PC-9 (cell line): ENCODE results near the gene ADAMTS6. TPM values are rescaled to one million over a fixed set of nuclear protein-coding genes. Genes with fewer than 3 reads are reported as not detected.

Experiments used
- BruUV-seq: library from RNA; stranded (reverse); fragments of 400-500 nt; replicated peaks from 2 replicates; lab custom pipeline; 2021; lab: Mats Ljungman, UMichigan
- CTCF ChIA-PET: fragments of 300-600 bp; sonication (Branson Sonifier 250); formaldehyde crosslinking; loops from one replicate; lab custom pipeline; 2022; ENCODE audit warnings: antibody characterized with exemption; lab: Charles Lee
- POLR2A ChIA-PET: fragments of 300-600 bp; sonication (Branson Sonifier 250); formaldehyde crosslinking; loops from one replicate; lab custom pipeline; 2022; ENCODE audit warnings: antibody characterized with exemption; ENCODE audit not compliant: unreplicated experiment; lab: Charles Lee
- DNase-seq, 2 experiments: peaks; one replicate each; pipeline versions ENCODE4 v3.0.0 to v3.0.0-alpha.2; 2015 to 2022; ENCODE audit warnings: mixed read lengths in 1 of 2
- H2AFZ ChIP-seq: fragments of 200-600 bp; sonication (generic); 2 replicates; pipeline ENCODE4 v1.8.1; 2017; ENCODE audit warnings: antibody characterized with exemption
- H3F3A ChIP-seq: fragments of 200-600 bp; sonication (generic); 2 replicates; pipeline ENCODE4 v1.8.1; 2017; ENCODE audit warnings: antibody characterized with exemption, mild to moderate bottlenecking, low read depth; ENCODE audit not compliant: insufficient read depth
- H3K27ac ChIP-seq: fragments of 200-600 bp; sonication (generic); 2 replicates; pipeline ENCODE4 v1.6.1; 2016; ENCODE audit warnings: mixed run types
- H3K27me3 ChIP-seq: fragments of 200-600 bp; sonication (generic); 2 replicates; pipeline ENCODE4 v1.6.1; 2016; ENCODE audit warnings: low read depth, mixed run types; ENCODE audit not compliant: insufficient read depth
- H3K36me3 ChIP-seq: fragments of 200-600 bp; sonication (generic); 2 replicates; pipeline ENCODE4 v1.6.1; 2016; ENCODE audit warnings: low read depth, mixed run types
- H3K4me1 ChIP-seq: fragments of 200-600 bp; sonication (generic); replicated peaks from 2 replicates; pipeline ENCODE4 v1.6.1; 2016; ENCODE audit warnings: mixed run types; ENCODE audit not compliant: insufficient read depth
- H3K4me2 ChIP-seq: fragments of 200-600 bp; sonication (generic); 2 replicates; pipeline ENCODE4 v1.6.1; 2017; ENCODE audit warnings: mixed run types
- H3K4me3 ChIP-seq: fragments of 200-600 bp; sonication (generic); 2 replicates; pipeline ENCODE4 v1.6.1; 2016; ENCODE audit warnings: mixed run types
- H3K79me2 ChIP-seq: fragments of 200-600 bp; sonication (generic); 2 replicates; pipeline ENCODE4 v1.6.1; 2017; ENCODE audit warnings: low read depth, mixed run types
- H3K9me2 ChIP-seq: fragments of 200-600 bp; sonication (generic); 2 replicates; pipeline ENCODE4 v1.8.1; 2017; ENCODE audit warnings: mild to moderate bottlenecking; ENCODE audit not compliant: insufficient read depth
- H3K9me3 ChIP-seq: fragments of 200-600 bp; sonication (generic); 2 replicates; pipeline ENCODE4 v1.8.1; 2016; ENCODE audit warnings: low read depth; ENCODE audit not compliant: insufficient read depth
- H4K20me1 ChIP-seq: fragments of 200-600 bp; sonication (generic); 2 replicates; pipeline ENCODE4 v1.8.1; 2017; ENCODE audit not compliant: insufficient read depth
- EZH2 ChIP-seq: fragments of 200-600 bp; sonication (generic); IDR thresholded peaks from 2 replicates; pipeline ENCODE4 v1.8.0; 2017; ENCODE audit warnings: antibody characterized with exemption, low read depth
- intact Hi-C: fragments of 100-400 bp; cut with micrococcal nuclease; formaldehyde crosslinking; loops from one replicate; pipeline ENCODE4 v1.10.0; 2022; ENCODE audit not compliant: unreplicated experiment
- total RNA-seq: library from RNA; stranded (reverse); gene quantifications from 2 replicates; pipeline ENCODE4 v1.2.3, GENCODE V29; 2021
- TF ChIP-seq, protein P1 (sequence below): fragments of 200-600 bp; sonication (generic); conservative IDR thresholded peaks from 2 replicates; pipeline ENCODE4 v1.6.1; 2017; ENCODE audit warnings: mixed run types, antibody characterized with exemption, mild to moderate bottlenecking, moderate library complexity

Gene ADAMTS6
- total RNA-seq, 1 experiment from 2014 or later = 1.4 TPM

GRCh38 chr5:65462139-65462705 lies 19.5 kb downstream of the ADAMTS6 start:
- TF ChIP-seq, protein P1, sequence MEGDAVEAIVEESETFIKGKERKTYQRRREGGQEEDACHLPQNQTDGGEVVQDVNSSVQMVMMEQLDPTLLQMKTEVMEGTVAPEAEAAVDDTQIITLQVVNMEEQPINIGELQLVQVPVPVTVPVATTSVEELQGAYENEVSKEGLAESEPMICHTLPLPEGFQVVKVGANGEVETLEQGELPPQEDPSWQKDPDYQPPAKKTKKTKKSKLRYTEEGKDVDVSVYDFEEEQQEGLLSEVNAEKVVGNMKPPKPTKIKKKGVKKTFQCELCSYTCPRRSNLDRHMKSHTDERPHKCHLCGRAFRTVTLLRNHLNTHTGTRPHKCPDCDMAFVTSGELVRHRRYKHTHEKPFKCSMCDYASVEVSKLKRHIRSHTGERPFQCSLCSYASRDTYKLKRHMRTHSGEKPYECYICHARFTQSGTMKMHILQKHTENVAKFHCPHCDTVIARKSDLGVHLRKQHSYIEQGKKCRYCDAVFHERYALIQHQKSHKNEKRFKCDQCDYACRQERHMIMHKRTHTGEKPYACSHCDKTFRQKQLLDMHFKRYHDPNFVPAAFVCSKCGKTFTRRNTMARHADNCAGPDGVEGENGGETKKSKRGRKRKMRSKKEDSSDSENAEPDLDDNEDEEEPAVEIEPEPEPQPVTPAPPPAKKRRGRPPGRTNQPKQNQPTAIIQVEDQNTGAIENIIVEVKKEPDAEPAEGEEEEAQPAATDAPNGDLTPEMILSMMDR = no peak
- no peak for TF ChIP-seq EZH2
- no peak overlapping the region for H2AFZ ChIP-seq
- no peak for DNase-seq
- ChIA-PET CTCF (no interaction called here), POLR2A (no interaction called here)
- no peak overlapping the region for H3K4me2 ChIP-seq
- H3K36me3 ChIP-seq = no peaks in the 10 kb centered on the region
- H3K27ac ChIP-seq = no peak overlapping the region
- H3K9me3 ChIP-seq = no peaks in the 10 kb centered on the region
- no peaks in the 10 kb centered on the region for H3K79me2 ChIP-seq
- H3K9me2 ChIP-seq = no peaks in the 10 kb centered on the region
- H3K27me3 ChIP-seq = no peaks in the 10 kb centered on the region
- H3F3A ChIP-seq = no peaks in the 10 kb centered on the region
- H3K4me3 ChIP-seq = no peak overlapping the region
- no TSS peak for BruUV-seq
- no peaks in the 10 kb centered on the region for H3K4me1 ChIP-seq
- intact Hi-C loops = no loop called here
- no peaks in the 10 kb centered on the region for H4K20me1 ChIP-seq

GRCh38 chr5:65461490-65461889 lies 20.2 kb downstream of the ADAMTS6 start:
- no peaks in the 10 kb centered on the region for H3K36me3 ChIP-seq
- H2AFZ ChIP-seq = no peak overlapping the region
- intact Hi-C loops = no loop called here
- ChIA-PET POLR2A (no interaction called here), CTCF (no interaction called here)
- H3K4me1 ChIP-seq = no peaks in the 10 kb centered on the region
- no peak for DNase-seq
- no peaks in the 10 kb centered on the region for H4K20me1 ChIP-seq
- H3K27ac ChIP-seq = no peak overlapping the region
- no peak overlapping the region for H3K4me3 ChIP-seq
- H3F3A ChIP-seq = no peaks in the 10 kb centered on the region
- H3K4me2 ChIP-seq = no peak overlapping the region
- H3K79me2 ChIP-seq = no peaks in the 10 kb centered on the region
- H3K27me3 ChIP-seq = no peaks in the 10 kb centered on the region
- BruUV-seq = no TSS peak
- no peak for TF ChIP-seq EZH2
- TF ChIP-seq, protein P1 = no peak
- H3K9me3 ChIP-seq = no peaks in the 10 kb centered on the region
- no peaks in the 10 kb centered on the region for H3K9me2 ChIP-seq

DNA sequence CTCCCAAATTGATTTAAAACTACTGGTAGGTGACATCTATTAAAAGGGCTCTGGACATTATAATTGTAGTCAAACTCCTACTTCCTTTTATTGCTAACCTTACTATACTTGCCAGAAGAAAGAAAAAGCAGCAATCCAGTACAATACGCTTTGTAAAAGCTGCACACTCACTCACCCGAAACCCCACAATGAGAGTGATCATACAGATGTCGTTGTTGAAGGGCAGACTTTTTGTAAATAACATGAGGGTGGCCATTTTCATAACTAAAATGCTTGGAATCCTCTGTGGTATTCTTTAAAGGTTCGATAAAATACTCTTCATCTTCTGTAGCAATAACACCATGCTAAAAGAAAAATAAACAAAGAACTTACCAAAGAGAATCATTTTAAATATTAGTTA lies 21.7 kb downstream of the ADAMTS6 start:
- no peaks in the 10 kb centered on the region for H3K9me3 ChIP-seq
- no peak for DNase-seq
- H3K4me1 ChIP-seq = no peaks in the 10 kb centered on the region
- H3K36me3 ChIP-seq = no peaks in the 10 kb centered on the region
- no peaks in the 10 kb centered on the region for H3K79me2 ChIP-seq
- ChIA-PET POLR2A (no interaction called here), CTCF (interaction anchor here (0.9 kb wide), 1 partner anchor 24 kb away, joined by 3 read pairs; no protein-coding TSS in a partner anchor)
- peak overlapping the region; percentile 62; the same call in 1 of the 2 replicates for H2AFZ ChIP-seq
- H3K27me3 ChIP-seq = no peaks in the 10 kb centered on the region
- intact Hi-C loops = no loop called here
- no peaks in the 10 kb centered on the region for H4K20me1 ChIP-seq
- no TSS peak for BruUV-seq
- no peaks in the 10 kb centered on the region for H3K9me2 ChIP-seq
- TF ChIP-seq, protein P1 = no peak
- no peak for TF ChIP-seq EZH2
- H3K27ac ChIP-seq = no peak overlapping the region
- no peaks in the 10 kb centered on the region for H3F3A ChIP-seq
- H3K4me2 ChIP-seq = no peak overlapping the region
- H3K4me3 ChIP-seq = no peak overlapping the region
